ENCODE data around the gene TRIM17.

TRIM17 gene

GRCh38 chr1:228368801-228369607 lies 47.7 kb downstream of the TRIM17 start:
- DNase-seq (ENCODE audit: low read depth in 3 of 3, low spot score in 1 of 3): no peak

- DNase-seq (ENCODE audit: low read depth in 3 of 3, low spot score in 1 of 3): no peak
Measured at GRCh38 chr1:228367798-228368791, 48.6 kb downstream of the TRIM17 start.

- no peak for DNase-seq (ENCODE audit: low read depth in 3 of 3, low spot score in 1 of 3)
Measured at GRCh38 chr1:228366866-228367741, 49.6 kb downstream of the TRIM17 start.

- no peak for DNase-seq (ENCODE audit: low read depth in 3 of 3, low spot score in 1 of 3)
Measured at GRCh38 chr1:228366062-228366865, 50.4 kb downstream of the TRIM17 start.

- no peak for DNase-seq (ENCODE audit: low read depth in 3 of 3, low spot score in 1 of 3)
Measured at GRCh38 chr1:228365271-228366061, 51.2 kb downstream of the TRIM17 start.

GRCh38 chr1:228364706-228365213 lies 51.9 kb downstream of the TRIM17 start:
- DNase-seq (ENCODE audit: low read depth in 3 of 3, low spot score in 1 of 3): no peak

- DNase-seq (ENCODE audit: low read depth in 3 of 3, low spot score in 1 of 3): no peak
Measured at GRCh38 chr1:228364068-228364705, 52.5 kb downstream of the TRIM17 start.

- DNase-seq (ENCODE audit: low read depth in 3 of 3, low spot score in 1 of 3): no peak
Measured at GRCh38 chr1:228363686-228364067, 53.0 kb downstream of the TRIM17 start.

GRCh38 chr1:228362884-228363450 lies 53.7 kb downstream of the TRIM17 start:
- DNase-seq (ENCODE audit: low read depth in 3 of 3, low spot score in 1 of 3): no peak

GRCh38 chr1:228362141-228362883 lies 54.3 kb downstream of the TRIM17 start:
- DNase-seq (ENCODE audit: low read depth in 3 of 3, low spot score in 1 of 3): no peak

- DNase-seq (ENCODE audit: low read depth in 3 of 3, low spot score in 1 of 3): no peak
Measured at GRCh38 chr1:228361314-228362140, 55.1 kb downstream of the TRIM17 start.

- no peak for DNase-seq (ENCODE audit: low read depth in 3 of 3, low spot score in 1 of 3)
Measured at GRCh38 chr1:228360533-228361313, 55.9 kb downstream of the TRIM17 start.

- DNase-seq (ENCODE audit: low read depth in 3 of 3, low spot score in 1 of 3): no peak
Measured at GRCh38 chr1:228359613-228360532, 56.8 kb downstream of the TRIM17 start.

GRCh38 chr1:228358764-228359612 lies 57.7 kb downstream of the TRIM17 start:
- no peak for DNase-seq (ENCODE audit: low read depth in 3 of 3, low spot score in 1 of 3)

Data from stimulated activated CD4-positive, alpha-beta T cell treated with anti-CD3 and anti-CD28 coated beads, TNF-alpha, amount 100 ng/mL, for 1 hour (primary cell).